PC-9 (cell line): ENCODE measurements around the gene SENP6. TPM values are rescaled to one million over a fixed set of nuclear protein-coding genes. Genes with fewer than 3 reads are reported as not detected.
"Not testable (repeated sequence)": the region's sequence is repeated elsewhere in the genome, so short reads cannot be mapped to it uniquely, and the experiment has no call there.

Experiments used
- BruUV-seq: library from RNA; stranded (reverse); fragments of 400-500 nt; replicated peaks from 2 replicates; lab custom pipeline; 2021; lab: Mats Ljungman, UMichigan
- CTCF ChIA-PET: fragments of 300-600 bp; sonication (Branson Sonifier 250); formaldehyde crosslinking; loops from one replicate; lab custom pipeline; 2022; ENCODE audit warnings: antibody characterized with exemption; lab: Charles Lee
- POLR2A ChIA-PET: fragments of 300-600 bp; sonication (Branson Sonifier 250); formaldehyde crosslinking; loops from one replicate; lab custom pipeline; 2022; ENCODE audit warnings: antibody characterized with exemption; ENCODE audit not compliant: unreplicated experiment; lab: Charles Lee
- DNase-seq, 2 experiments: peaks; one replicate each; pipeline versions ENCODE4 v3.0.0 to v3.0.0-alpha.2; 2015 to 2022; ENCODE audit warnings: mixed read lengths in 1 of 2
- H2AFZ ChIP-seq: fragments of 200-600 bp; sonication (generic); 2 replicates; pipeline ENCODE4 v1.8.1; 2017; ENCODE audit warnings: antibody characterized with exemption
- H3F3A ChIP-seq: fragments of 200-600 bp; sonication (generic); 2 replicates; pipeline ENCODE4 v1.8.1; 2017; ENCODE audit warnings: antibody characterized with exemption, mild to moderate bottlenecking, low read depth; ENCODE audit not compliant: insufficient read depth
- H3K27ac ChIP-seq: fragments of 200-600 bp; sonication (generic); 2 replicates; pipeline ENCODE4 v1.6.1; 2016; ENCODE audit warnings: mixed run types
- H3K27me3 ChIP-seq: fragments of 200-600 bp; sonication (generic); 2 replicates; pipeline ENCODE4 v1.6.1; 2016; ENCODE audit warnings: low read depth, mixed run types; ENCODE audit not compliant: insufficient read depth
- H3K36me3 ChIP-seq: fragments of 200-600 bp; sonication (generic); 2 replicates; pipeline ENCODE4 v1.6.1; 2016; ENCODE audit warnings: low read depth, mixed run types
- H3K4me1 ChIP-seq: fragments of 200-600 bp; sonication (generic); replicated peaks from 2 replicates; pipeline ENCODE4 v1.6.1; 2016; ENCODE audit warnings: mixed run types; ENCODE audit not compliant: insufficient read depth
- H3K4me2 ChIP-seq: fragments of 200-600 bp; sonication (generic); 2 replicates; pipeline ENCODE4 v1.6.1; 2017; ENCODE audit warnings: mixed run types
- H3K4me3 ChIP-seq: fragments of 200-600 bp; sonication (generic); 2 replicates; pipeline ENCODE4 v1.6.1; 2016; ENCODE audit warnings: mixed run types
- H3K79me2 ChIP-seq: fragments of 200-600 bp; sonication (generic); 2 replicates; pipeline ENCODE4 v1.6.1; 2017; ENCODE audit warnings: low read depth, mixed run types
- H3K9me2 ChIP-seq: fragments of 200-600 bp; sonication (generic); 2 replicates; pipeline ENCODE4 v1.8.1; 2017; ENCODE audit warnings: mild to moderate bottlenecking; ENCODE audit not compliant: insufficient read depth
- H3K9me3 ChIP-seq: fragments of 200-600 bp; sonication (generic); 2 replicates; pipeline ENCODE4 v1.8.1; 2016; ENCODE audit warnings: low read depth; ENCODE audit not compliant: insufficient read depth
- H4K20me1 ChIP-seq: fragments of 200-600 bp; sonication (generic); 2 replicates; pipeline ENCODE4 v1.8.1; 2017; ENCODE audit not compliant: insufficient read depth
- EZH2 ChIP-seq: fragments of 200-600 bp; sonication (generic); IDR thresholded peaks from 2 replicates; pipeline ENCODE4 v1.8.0; 2017; ENCODE audit warnings: antibody characterized with exemption, low read depth
- intact Hi-C: fragments of 100-400 bp; cut with micrococcal nuclease; formaldehyde crosslinking; loops from one replicate; pipeline ENCODE4 v1.10.0; 2022; ENCODE audit not compliant: unreplicated experiment
- total RNA-seq: library from RNA; stranded (reverse); gene quantifications from 2 replicates; pipeline ENCODE4 v1.2.3, GENCODE V29; 2021
- TF ChIP-seq, protein P1 (sequence below): fragments of 200-600 bp; sonication (generic); conservative IDR thresholded peaks from 2 replicates; pipeline ENCODE4 v1.6.1; 2017; ENCODE audit warnings: mixed run types, antibody characterized with exemption, mild to moderate bottlenecking, moderate library complexity

SENP6 gene
- total RNA-seq, 1 experiment from 2014 or later, result 70.4 TPM

DNA sequence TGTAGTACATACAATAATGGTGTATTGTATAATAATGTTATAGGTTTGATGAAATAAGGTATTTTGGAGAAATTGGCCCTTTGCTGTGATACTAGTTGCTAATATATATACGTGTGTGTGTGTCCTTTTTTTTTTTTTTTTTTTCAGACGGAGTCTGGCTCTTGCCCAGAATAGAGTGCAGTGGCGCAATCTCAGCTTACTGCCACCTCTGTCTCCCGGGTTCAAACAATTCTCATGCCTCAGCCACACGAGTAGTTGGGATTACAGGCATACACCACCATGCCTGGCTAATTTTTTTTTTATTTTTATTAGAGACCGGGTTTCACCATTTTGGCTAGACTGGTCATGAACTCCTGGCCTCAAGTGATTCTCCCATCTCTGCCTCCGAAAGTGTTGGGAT is 23.3 kb downstream of the SENP6 start:
- TF ChIP-seq, protein P1, sequence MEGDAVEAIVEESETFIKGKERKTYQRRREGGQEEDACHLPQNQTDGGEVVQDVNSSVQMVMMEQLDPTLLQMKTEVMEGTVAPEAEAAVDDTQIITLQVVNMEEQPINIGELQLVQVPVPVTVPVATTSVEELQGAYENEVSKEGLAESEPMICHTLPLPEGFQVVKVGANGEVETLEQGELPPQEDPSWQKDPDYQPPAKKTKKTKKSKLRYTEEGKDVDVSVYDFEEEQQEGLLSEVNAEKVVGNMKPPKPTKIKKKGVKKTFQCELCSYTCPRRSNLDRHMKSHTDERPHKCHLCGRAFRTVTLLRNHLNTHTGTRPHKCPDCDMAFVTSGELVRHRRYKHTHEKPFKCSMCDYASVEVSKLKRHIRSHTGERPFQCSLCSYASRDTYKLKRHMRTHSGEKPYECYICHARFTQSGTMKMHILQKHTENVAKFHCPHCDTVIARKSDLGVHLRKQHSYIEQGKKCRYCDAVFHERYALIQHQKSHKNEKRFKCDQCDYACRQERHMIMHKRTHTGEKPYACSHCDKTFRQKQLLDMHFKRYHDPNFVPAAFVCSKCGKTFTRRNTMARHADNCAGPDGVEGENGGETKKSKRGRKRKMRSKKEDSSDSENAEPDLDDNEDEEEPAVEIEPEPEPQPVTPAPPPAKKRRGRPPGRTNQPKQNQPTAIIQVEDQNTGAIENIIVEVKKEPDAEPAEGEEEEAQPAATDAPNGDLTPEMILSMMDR, result no peak
- TF ChIP-seq EZH2, result no peak
- Histone ChIP-seq H3K4me2 (no peak overlapping the region), H3K4me3 (no peak overlapping the region), H3K36me3 (peaks cover 37% of the 10 kb centered on the region), H3K9me2 (no peaks in the 10 kb centered on the region), H3K79me2 (peaks cover 68% of the 10 kb centered on the region), H3K27ac (no peak overlapping the region), H3K27me3 (no peaks in the 10 kb centered on the region), H4K20me1 (peaks cover 21% of the 10 kb centered on the region), H2AFZ (no peak overlapping the region), H3K4me1 (no peaks in the 10 kb centered on the region), H3K9me3 (no peaks in the 10 kb centered on the region), H3F3A (0 out of 2 replicates have a peak, but pooled peaks cover 17% of the 10 kb centered on the region)
- no TSS peak for BruUV-seq
- intact Hi-C loops, result no loop called here
- ChIA-PET CTCF (interaction anchor here (0.7 kb wide), 1 partner anchor 131 kb away, joined by 5 read pairs; no protein-coding TSS in a partner anchor), POLR2A (no interaction called here)
- no peak for DNase-seq

DNA sequence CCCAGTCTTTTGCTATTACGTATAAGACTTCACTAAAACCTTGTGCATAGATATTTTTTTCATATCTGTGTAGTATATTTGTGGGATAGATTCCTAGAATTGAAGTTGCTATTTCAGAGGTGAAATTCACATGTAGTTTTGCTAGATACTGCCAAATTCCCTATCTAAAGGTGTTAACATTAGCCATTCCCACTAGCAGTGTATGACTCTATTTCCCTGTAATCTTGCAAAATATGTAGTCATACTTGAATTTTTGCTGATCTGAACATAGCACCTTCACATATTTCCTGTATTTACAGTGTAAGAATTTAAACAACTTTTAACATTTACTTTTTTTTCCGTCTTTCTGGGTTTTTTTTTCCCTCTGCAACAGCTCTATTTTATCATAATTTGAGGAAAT is 24.9 kb downstream of the SENP6 start:
- H4K20me1 ChIP-seq, result peaks cover 15% of the 10 kb centered on the region
- ChIA-PET POLR2A (no interaction called here), CTCF (no interaction called here)
- no peaks in the 10 kb centered on the region for H3K4me1 ChIP-seq
- H3K4me2 ChIP-seq, result no peak overlapping the region
- no peaks in the 10 kb centered on the region for H3K9me3 ChIP-seq
- peaks cover 64% of the 10 kb centered on the region for H3K79me2 ChIP-seq
- TF ChIP-seq EZH2, result no peak
- TF ChIP-seq, protein P1, result no peak
- no peaks in the 10 kb centered on the region for H3K27me3 ChIP-seq
- H3F3A ChIP-seq, result 0 out of 2 replicates have a peak, but pooled peaks cover 14% of the 10 kb centered on the region
- no TSS peak for BruUV-seq
- H3K27ac ChIP-seq, result no peak overlapping the region
- no peaks in the 10 kb centered on the region for H3K9me2 ChIP-seq
- H2AFZ ChIP-seq, result no peak overlapping the region
- H3K4me3 ChIP-seq, result no peak overlapping the region
- no peak for DNase-seq
- H3K36me3 ChIP-seq, result peaks cover 37% of the 10 kb centered on the region
- intact Hi-C loops, result no loop called here

DNA sequence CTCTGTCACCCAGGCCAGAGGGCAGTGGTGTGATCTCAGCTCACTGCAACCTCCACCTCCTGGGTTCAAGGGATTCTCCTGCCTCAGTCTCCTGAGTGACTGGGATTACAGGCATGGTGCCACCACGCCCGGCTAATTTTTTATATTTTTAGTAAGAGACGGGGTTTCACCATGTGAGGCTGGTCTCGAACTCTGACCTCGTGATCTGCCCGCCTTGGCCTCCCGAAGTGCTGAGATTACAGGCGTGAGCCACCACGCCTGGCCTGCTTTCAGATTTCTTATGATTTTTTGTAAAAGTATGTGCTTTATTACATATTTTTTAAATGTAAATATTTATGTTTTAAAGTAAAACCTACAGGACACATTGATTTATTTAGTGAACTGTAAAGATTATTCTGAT is 26.0 kb downstream of the SENP6 start:
- H3K4me1 ChIP-seq, POLR2A ChIA-PET, H3F3A ChIP-seq, CTCF ChIA-PET, H3K4me2 ChIP-seq, H3K4me3 ChIP-seq, H2AFZ ChIP-seq, H3K9me3 ChIP-seq, H4K20me1 ChIP-seq, H3K9me2 ChIP-seq, intact Hi-C loops, H3K27me3 ChIP-seq, DNase-seq, H3K27ac ChIP-seq, BruUV-seq: not testable (repeated sequence)
- Histone ChIP-seq H3K36me3 (peaks cover 40% of the 10 kb centered on the region), H3K79me2 (peaks cover 64% of the 10 kb centered on the region)
